Calu3 (cell line): Measurements from ENCODE around the gene FGD1. TPM values are rescaled to one million over a fixed set of nuclear protein-coding genes. Genes with fewer than 3 reads are reported as not detected.

ENCODE experiments used
- BruUV-seq: library from RNA; stranded (reverse); fragments of 400-500 nt; replicated peaks from 2 replicates; lab custom pipeline; 2021; lab: Mats Ljungman, UMichigan
- CTCF ChIA-PET: fragments of 300-600 bp; sonication (Branson Sonifier 250); formaldehyde crosslinking; loops from one replicate; lab custom pipeline; 2022; ENCODE audit warnings: antibody characterized with exemption; lab: Charles Lee
- DNase-seq: peaks from one replicate; pipeline ENCODE4 v3.0.0; 2022
- H3K27ac Mint-ChIP-seq: one replicate; pipeline ENCODE4 v1.8.0; 2022; ENCODE audit warnings: mixed read lengths; ENCODE audit not compliant: unreplicated experiment
- H3K27me3 Mint-ChIP-seq: one replicate; pipeline ENCODE4 v1.8.0; 2022; ENCODE audit warnings: mixed read lengths; ENCODE audit not compliant: unreplicated experiment
- H3K36me3 Mint-ChIP-seq: one replicate; pipeline ENCODE4 v1.8.0; 2022; ENCODE audit warnings: mild to moderate bottlenecking, moderate library complexity, mixed read lengths; ENCODE audit not compliant: insufficient read depth, unreplicated experiment
- H3K4me1 Mint-ChIP-seq: one replicate; pipeline ENCODE4 v1.8.0; 2022; ENCODE audit warnings: mild to moderate bottlenecking, low read depth, mixed read lengths; ENCODE audit not compliant: unreplicated experiment
- H3K4me3 Mint-ChIP-seq: one replicate; pipeline ENCODE4 v1.8.0; 2022; ENCODE audit warnings: mild to moderate bottlenecking, low read depth, moderate library complexity, mixed read lengths; ENCODE audit not compliant: unreplicated experiment
- H3K9me3 Mint-ChIP-seq: one replicate; pipeline ENCODE4 v1.8.0; 2022; ENCODE audit warnings: low read depth, mixed read lengths; ENCODE audit not compliant: unreplicated experiment
- CTCF ChIP-seq: fragments of 200-600 bp; IDR thresholded peaks from one replicate; pipeline ENCODE4 v1.8.0; 2022; ENCODE audit warnings: antibody characterized with exemption; ENCODE audit not compliant: unreplicated experiment
- intact Hi-C: fragments of 100-400 bp; cut with micrococcal nuclease; formaldehyde crosslinking; loops from one replicate; pipeline ENCODE4 v1.10.0; 2022; ENCODE audit not compliant: unreplicated experiment
- total RNA-seq: library from RNA; stranded (reverse); gene quantifications from 2 replicates; pipeline ENCODE4 v1.2.3, GENCODE V29; 2022

The FGD1 gene
- total RNA-seq, 1 experiment from 2014 or later: 0.97 TPM

DNA sequence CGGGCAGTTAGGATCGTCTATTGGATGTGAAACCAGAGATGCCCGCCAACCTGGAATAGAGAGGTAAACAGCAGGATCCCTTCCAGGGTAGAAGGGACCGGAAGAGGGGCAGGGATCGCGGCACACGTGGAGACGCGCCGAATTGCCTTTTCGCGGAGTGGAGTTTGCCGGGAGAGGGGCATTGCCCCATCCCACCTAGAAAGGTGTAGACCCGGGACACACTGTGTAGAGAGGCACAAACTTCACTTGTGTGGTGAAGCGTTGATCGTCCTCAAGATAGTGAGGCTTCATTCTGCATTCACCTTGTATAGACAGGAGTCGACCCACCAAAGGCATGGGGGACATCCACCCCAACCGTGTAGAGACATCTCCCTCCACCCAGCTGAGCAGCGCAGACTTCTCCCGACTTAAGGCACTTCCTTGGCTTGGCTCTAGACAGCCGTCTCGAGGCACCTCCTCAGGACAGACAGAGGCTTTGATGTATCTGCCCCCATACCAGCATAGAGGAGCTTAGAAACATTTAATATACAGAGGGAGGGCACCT lies 34.4 kb upstream of the FGD1 start:
- H3K4me1 Mint-ChIP-seq: peaks cover 22% of the 10 kb centered on the region
- intact Hi-C loops: no loop called here
- H3K4me3 Mint-ChIP-seq: peak overlapping the region; percentile 81
- H3K27me3 Mint-ChIP-seq: no peaks in the 10 kb centered on the region
- H3K9me3 Mint-ChIP-seq: no peaks in the 10 kb centered on the region
- H3K36me3 Mint-ChIP-seq: peaks cover 45% of the 10 kb centered on the region
- BruUV-seq: TSS peak; percentile 73
- CTCF ChIA-PET: interaction anchor here (0.6 to 0.7 kb wide), 2 partner anchors 315 to 487 kb away, joined by 3 read pairs; no protein-coding TSS in a partner anchor
- H3K27ac Mint-ChIP-seq: peak overlapping the region; percentile 86
- no peak for TF ChIP-seq CTCF
- no peak for DNase-seq

DNA sequence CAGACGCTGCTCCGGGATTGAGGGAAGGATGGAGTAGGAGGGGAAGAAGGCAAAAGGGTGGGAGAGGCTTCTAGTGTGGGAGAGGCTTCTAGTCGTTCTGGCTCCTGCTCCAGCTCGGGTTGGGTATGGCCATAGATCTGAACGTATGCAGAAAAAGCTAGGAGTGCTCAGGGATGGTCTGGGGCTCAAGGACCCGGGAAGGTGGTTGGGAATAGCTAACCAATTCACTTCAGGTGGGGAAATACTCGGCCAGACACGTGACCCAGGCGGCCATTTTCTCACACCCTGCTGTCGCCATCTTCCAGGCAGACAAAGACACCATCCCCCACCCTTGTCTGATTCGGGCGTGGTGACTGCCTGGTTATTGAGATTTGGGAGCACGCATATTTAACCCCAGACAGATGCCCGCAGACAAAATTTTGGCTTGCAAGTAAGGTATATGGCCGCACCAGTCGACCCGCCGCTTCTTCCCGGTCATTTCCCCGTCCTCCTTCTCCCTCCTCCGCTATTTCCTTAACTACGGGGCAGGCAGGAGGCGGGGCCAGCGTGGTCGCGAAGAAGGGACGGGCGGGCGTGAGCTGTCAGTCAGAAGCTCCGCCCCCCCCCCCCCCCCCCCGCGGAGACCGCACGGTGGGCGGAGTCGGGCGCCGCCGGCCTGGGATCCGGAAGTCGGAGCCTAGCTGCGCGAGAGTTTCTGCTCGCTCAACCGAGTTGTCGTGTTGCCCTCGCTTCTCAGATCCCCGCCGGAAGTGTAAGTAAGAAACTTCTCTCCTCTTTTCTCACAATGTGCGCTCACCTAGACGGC lies 33.7 kb upstream of the FGD1 start, which contains the start of gene GNL3L:
GNL3L (plus strand) TSS at position 668 of the 805 bp plus-strand sequence. CDS start 2,348 bp downstream, outside the sequence.
- H3K27me3 Mint-ChIP-seq: no peaks in the 10 kb centered on the region

DNA sequence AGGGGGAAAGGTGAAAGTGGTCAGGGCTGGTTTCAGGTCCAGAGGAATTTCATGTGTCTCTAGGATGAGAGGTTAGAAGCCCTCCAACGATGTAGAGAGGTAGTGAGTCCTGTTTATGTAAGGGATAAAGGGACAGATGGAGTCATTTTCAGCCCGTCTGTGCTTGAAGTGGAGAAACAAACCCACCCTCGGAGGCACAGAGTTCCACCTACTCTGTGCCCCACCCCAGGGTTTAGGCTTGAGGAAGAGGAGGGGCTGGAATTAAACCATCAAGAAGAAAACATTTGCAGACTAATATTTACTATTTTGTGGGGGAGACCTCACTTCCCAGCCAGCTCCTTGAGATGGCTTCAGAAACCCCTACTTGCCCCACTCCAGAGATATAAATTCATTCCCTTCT lies 33.1 kb upstream of the FGD1 start:
- DNase-seq: no peak
- H3K9me3 Mint-ChIP-seq: peaks cover 2% of the 10 kb centered on the region
- no peaks in the 10 kb centered on the region for H3K27me3 Mint-ChIP-seq
- BruUV-seq: no TSS peak
- H3K4me1 Mint-ChIP-seq: peaks cover 18% of the 10 kb centered on the region
- H3K4me3 Mint-ChIP-seq: peak overlapping the region; percentile 81
- CTCF ChIA-PET: no interaction called here
- TF ChIP-seq CTCF: no peak
- H3K27ac Mint-ChIP-seq: peak overlapping the region; percentile 86
- peaks cover 43% of the 10 kb centered on the region for H3K36me3 Mint-ChIP-seq
- intact Hi-C loops: no loop called here

More for the DNA sequence above, 33.7 kb upstream of the FGD1 start, which contains the start of gene GNL3L:
- no peak for TF ChIP-seq CTCF
- Mint-ChIP-seq H3K36me3 (peaks cover 46% of the 10 kb centered on the region), H3K4me1 (peaks cover 22% of the 10 kb centered on the region), H3K27ac (peak within 1 kb of the TSS; percentile 86), H3K9me3 (peaks cover 1% of the 10 kb centered on the region), H3K4me3 (peak within 1 kb of the TSS; percentile 81)
- BruUV-seq: TSS peak; percentile 92
- intact Hi-C loops: no loop called here
- CTCF ChIA-PET: interaction anchor here (0.6 to 0.7 kb wide), 3 partner anchors 17 to 487 kb away, joined by 3 read pairs; no protein-coding TSS in a partner anchor
- peak; percentile 87 for DNase-seq

DNA sequence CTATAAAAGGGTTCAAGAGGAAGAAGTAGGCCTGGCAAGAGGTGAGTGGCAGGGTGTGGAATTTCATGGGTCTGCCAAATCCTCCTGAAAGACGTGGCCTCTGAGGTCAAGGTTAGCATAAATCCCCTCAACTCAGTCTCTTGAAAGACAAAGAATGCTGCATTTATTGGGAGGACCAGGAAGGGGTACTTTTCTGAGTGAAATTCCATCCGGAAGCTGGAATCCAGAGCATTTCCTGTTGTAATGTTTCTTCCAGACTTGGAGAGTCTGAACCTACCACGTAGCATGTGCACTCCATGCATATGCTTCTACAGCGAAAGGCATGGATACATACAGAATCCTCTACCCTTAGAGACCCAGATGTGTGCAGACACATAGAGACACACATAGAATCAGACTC lies 13.4 kb upstream of the FGD1 start:
- H3K9me3 Mint-ChIP-seq: peaks cover 2% of the 10 kb centered on the region
- no TSS peak for BruUV-seq

More for the DNA sequence above, 13.4 kb upstream of the FGD1 start:
- no peak for DNase-seq
- no peaks in the 10 kb centered on the region for H3K4me1 Mint-ChIP-seq
- H3K36me3 Mint-ChIP-seq: no peaks in the 10 kb centered on the region
- H3K27ac Mint-ChIP-seq: no peak overlapping the region
- intact Hi-C loops: no loop called here
- no peak for TF ChIP-seq CTCF
- CTCF ChIA-PET: no interaction called here
- H3K4me3 Mint-ChIP-seq: no peak overlapping the region
- H3K27me3 Mint-ChIP-seq: peaks cover 28% of the 10 kb centered on the region
